AG08396 (cell line): ENCODE results near the gene CDC42SE2.

Experiments
- DNase-seq: peaks from one replicate; pipeline ENCODE4 v3.0.0; 2012; ENCODE audit warnings: low spot score, mixed read lengths

CDC42SE2 gene

DNA sequence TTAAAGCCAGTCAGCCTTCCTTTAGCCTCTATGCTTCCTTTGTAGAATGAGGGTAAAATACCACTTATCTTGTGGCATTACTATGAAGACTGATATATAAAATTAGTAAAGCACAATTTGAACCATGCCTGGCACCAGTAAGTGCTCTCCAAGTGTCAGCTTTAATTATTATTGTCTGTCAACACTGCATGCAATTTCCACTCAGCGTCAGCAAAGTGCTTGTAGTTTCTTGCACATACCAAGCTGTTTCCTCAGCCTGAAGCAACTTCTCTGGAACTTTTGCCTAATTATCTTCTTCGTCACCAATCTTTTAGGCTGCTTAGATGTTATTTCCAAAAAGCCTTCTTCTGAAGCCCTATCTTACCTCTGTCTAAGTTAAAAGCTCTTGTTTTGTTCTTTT, 177.3 kb downstream of the CDC42SE2 start:
- no peak for DNase-seq
